Hepatocyte (in vitro differentiated cells): ENCODE measurements around the gene GPM6B.

Experiments
- CTCF ChIP-seq: fragments of 200-600 bp; sonication (generic); IDR thresholded peaks from 2 replicates; pipeline ENCODE4 v1.5.1; 2016; ENCODE audit warnings: antibody characterized with exemption, mild to moderate bottlenecking; ENCODE audit not compliant: poor library complexity
- EZH2phosphoT487 ChIP-seq: fragments of 200-600 bp; sonication (generic); IDR thresholded peaks from one replicate; pipeline ENCODE4 v1.6.1; 2018; ENCODE audit warnings: antibody characterized with exemption, mild to moderate bottlenecking, low read depth, moderate library complexity; ENCODE audit not compliant: unreplicated experiment, severe bottlenecking

- no peak for TF ChIP-seq EZH2phosphoT487
- TF ChIP-seq CTCF: no peak
These were observed 8.6 kb downstream of the GPM6B start for GRCh38 chrX:13808293-13808692.
